K562 (cell line): ENCODE data around the gene MOK. TPM values are rescaled to one million over a fixed set of nuclear protein-coding genes. Genes with fewer than 3 reads are reported as not detected.
A peak's percentile ranks its signal among the peaks of the same experiment; 100 is the strongest.

Source experiments
- CREB1 ChIP-seq, 2 experiments: sonication (generic) in 1 of 2; formaldehyde crosslinking in 1 of 2; IDR thresholded peaks; 2 replicates each; pipeline versions ENCODE4 v1.6.1 to v1.8.0; 2012 to 2022; ENCODE audit warnings: inconsistent platforms in 1 of 2, mild to moderate bottlenecking in 1 of 2, missing genetic modification reagents in 1 of 2, moderate library complexity in 1 of 2
- EP400 ChIP-seq: fragments of 450-650 bp; IDR thresholded peaks from 2 replicates; pipeline ENCODE4 v1.6.1; 2017; ENCODE audit warnings: antibody characterized with exemption, mild to moderate bottlenecking, moderate library complexity
- JUN ChIP-seq, 2 experiments: sonication (generic) in 1 of 2; formaldehyde crosslinking in 1 of 2; IDR thresholded peaks; 2 replicates each; pipeline versions ENCODE4 v1.6.1 to v1.8.0; 2012 to 2022; ENCODE audit warnings: borderline replicate concordance in 2 of 2, mild to moderate bottlenecking in 2 of 2, improper control_type of control experiment in 1 of 2, low read depth in 1 of 2, low read length in 1 of 2, missing genetic modification reagents in 1 of 2
- KAT7 ChIP-seq: sonication (generic); formaldehyde crosslinking; IDR thresholded peaks from 2 replicates; pipeline ENCODE4 v1.8.0; 2022; ENCODE audit warnings: missing genetic modification reagents, mild to moderate bottlenecking, borderline replicate concordance
- KLF13 ChIP-seq: fragments of 450-650 bp; IDR thresholded peaks from 2 replicates; pipeline ENCODE4 v1.6.1; 2016; ENCODE audit warnings: missing genetic modification characterization, low read depth, mild to moderate bottlenecking, missing compliant biosample characterization, moderate library complexity, borderline replicate concordance
- KLF16 ChIP-seq: IDR thresholded peaks from 2 replicates; pipeline ENCODE4 v1.6.1; 2016; ENCODE audit warnings: antibody characterized with exemption
- MCM5 ChIP-seq: fragments of 450-650 bp; IDR thresholded peaks from 2 replicates; pipeline ENCODE4 v1.6.1; 2016; ENCODE audit warnings: low read depth
- MTA3 ChIP-seq: fragments of 450-650 bp; formaldehyde crosslinking; IDR thresholded peaks from 2 replicates; pipeline ENCODE4 v1.6.1; 2017; ENCODE audit warnings: mild to moderate bottlenecking, borderline replicate concordance
- NFE2L1 ChIP-seq: fragments of 450-650 bp; IDR thresholded peaks from 2 replicates; pipeline ENCODE4 v1.6.1; 2016; ENCODE audit warnings: missing genetic modification characterization, low read depth, mild to moderate bottlenecking, missing compliant biosample characterization, moderate library complexity, borderline replicate concordance
- RBFOX2 ChIP-seq: fragments of 200-400 bp; formaldehyde crosslinking; IDR thresholded peaks from 2 replicates; pipeline ENCODE4 v1.6.1; 2017; ENCODE audit warnings: low read depth, mild to moderate bottlenecking, low read length, moderate library complexity
- SIX5 ChIP-seq, 2 experiments: IDR thresholded peaks; 2 replicates each; pipeline ENCODE4 v1.6.1; 2011; ENCODE audit warnings: low read length in 2 of 2, borderline replicate concordance in 1 of 2, low read depth in 1 of 2, mild to moderate bottlenecking in 1 of 2, moderate library complexity in 1 of 2; ENCODE audit not compliant: insufficient read depth in 1 of 2
- TAF1 ChIP-seq: IDR thresholded peaks from 2 replicates; pipeline ENCODE4 v1.6.1; 2011; ENCODE audit warnings: mild to moderate bottlenecking, low read length, moderate library complexity; ENCODE audit not compliant: insufficient read depth, control insufficient read depth, severe bottlenecking; ENCODE audit errors: extremely low read depth
- ZNF408 ChIP-seq: fragments of 250-450 bp; sonication (Bioruptor Pico); IDR thresholded peaks from 2 replicates; pipeline ENCODE4 v1.4.0; 2020; ENCODE audit warnings: low read depth, mild to moderate bottlenecking, moderate library complexity
- ZNF431 ChIP-seq: sonication (generic); formaldehyde crosslinking; IDR thresholded peaks from 2 replicates; pipeline ENCODE4 v1.8.0; 2022; ENCODE audit warnings: mild to moderate bottlenecking, missing genetic modification reagents
- polyA plus RNA-seq, 8 experiments: library from polyadenylated mRNA; depleted of rRNA in 4 of 8; stranded (reverse) in 5 of 8; unstranded in 3 of 8; fragments of >200 nt; fragmentation: Nextera tagmentation in 2 of 8; fragmentation: Illumina TruSeq in 1 of 8; extraction: Ambion mirVana in 2 of 8; extraction: Trizol in 1 of 8; gene quantifications; 2 replicates each; pipeline versions ENCODE4 v1.2.1 to v1.2.3, GENCODE V29; 2011 to 2014; ENCODE audit warnings: inconsistent platforms in 1 of 8, missing spikeins in 1 of 8
- total RNA-seq, 7 experiments: library from RNA; depleted of rRNA in 6 of 7; stranded (reverse); fragments of >200 nt in 6 of 7; fragmentation: Illumina TruSeq in 2 of 7; extraction: Trizol in 2 of 7; gene quantifications; 2 replicates each; pipeline versions ENCODE4 v1.2.1 to v1.2.3, GENCODE V29; 2011 to 2021; ENCODE audit warnings: low replicate concordance in 1 of 7
- TF ChIP-seq, protein P1 (sequence below): fragments of 250-450 bp; sonication (Bioruptor Pico); IDR thresholded peaks from 2 replicates; pipeline ENCODE4 v1.4.0; 2020; ENCODE audit warnings: mild to moderate bottlenecking
- TF ChIP-seq, protein P2 (sequence below): sonication (generic); formaldehyde crosslinking; IDR thresholded peaks from 2 replicates; pipeline ENCODE4 v1.8.0; 2022; ENCODE audit warnings: mild to moderate bottlenecking, missing genetic modification reagents
- TF ChIP-seq, protein P3 (sequence below), 2 experiments: fragments of 200-800 bp in 1 of 2; sonication (Bioruptor generic) in 1 of 2; sonication (generic) in 1 of 2; formaldehyde crosslinking in 1 of 2; IDR thresholded peaks in 1 of 2; conservative IDR thresholded peaks in 1 of 2; 2 replicates each; pipeline versions ENCODE4 v1.5.0 to v1.6.1; 2016 to 2020; ENCODE audit warnings: missing compliant biosample characterization in 1 of 2, missing genetic modification characterization in 1 of 2, missing genetic modification reagents in 1 of 2

MOK gene
- total and polyA plus RNA-seq, 9 of the 15 experiments (the other 6 are each of a cell fraction or from before 2014, with no cell fraction given), result 1.3 to 8.4 (median 5.3) TPM

DNA sequence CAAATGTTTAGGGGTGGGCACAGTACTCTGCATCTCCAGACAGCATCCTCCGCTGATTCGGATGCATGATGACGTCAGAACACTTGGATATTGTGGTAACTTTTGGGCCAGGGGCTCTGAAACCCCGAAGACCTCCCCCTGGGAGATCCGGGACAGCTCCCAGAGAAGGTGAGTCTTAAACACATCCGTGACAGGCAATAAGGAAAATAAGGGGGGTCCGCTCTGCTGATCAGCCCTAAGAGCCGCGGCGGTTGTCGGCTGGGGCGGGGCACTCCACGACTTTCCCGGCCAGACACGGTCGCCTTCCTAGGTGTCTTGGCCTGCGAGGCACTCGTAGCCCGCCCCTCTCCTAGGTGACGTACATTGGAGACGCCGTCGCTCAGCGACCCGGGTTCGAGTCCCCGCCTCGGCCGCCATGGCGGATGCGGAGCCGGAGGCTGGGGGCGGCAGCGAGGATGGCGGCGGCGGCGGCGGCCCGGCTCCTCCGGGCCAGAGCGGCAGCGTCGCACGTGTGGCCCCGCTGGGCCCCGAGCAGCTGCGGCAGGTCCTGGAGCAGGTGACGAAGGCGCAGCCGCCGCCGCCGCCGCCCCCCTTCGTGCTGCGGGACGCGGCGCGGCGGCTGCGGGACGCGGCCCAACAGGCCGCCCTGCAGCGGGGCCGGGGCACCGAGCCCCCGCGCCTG is 14.5 kb upstream of the MOK start, which contains the start of gene ZNF839 (continued):
- TF ChIP-seq, protein P1, sequence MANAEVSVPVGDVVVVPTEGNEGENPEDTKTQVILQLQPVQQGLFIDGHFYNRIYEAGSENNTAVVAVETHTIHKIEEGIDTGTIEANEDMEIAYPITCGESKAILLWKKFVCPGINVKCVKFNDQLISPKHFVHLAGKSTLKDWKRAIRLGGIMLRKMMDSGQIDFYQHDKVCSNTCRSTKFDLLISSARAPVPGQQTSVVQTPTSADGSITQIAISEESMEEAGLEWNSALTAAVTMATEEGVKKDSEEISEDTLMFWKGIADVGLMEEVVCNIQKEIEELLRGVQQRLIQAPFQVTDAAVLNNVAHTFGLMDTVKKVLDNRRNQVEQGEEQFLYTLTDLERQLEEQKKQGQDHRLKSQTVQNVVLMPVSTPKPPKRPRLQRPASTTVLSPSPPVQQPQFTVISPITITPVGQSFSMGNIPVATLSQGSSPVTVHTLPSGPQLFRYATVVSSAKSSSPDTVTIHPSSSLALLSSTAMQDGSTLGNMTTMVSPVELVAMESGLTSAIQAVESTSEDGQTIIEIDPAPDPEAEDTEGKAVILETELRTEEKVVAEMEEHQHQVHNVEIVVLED, result peak; percentile 35
- TF ChIP-seq SIX5 (IDR thresholded peaks at IDR 0.05; ENCODE audit: borderline replicate concordance in 1 of 2, insufficient read depth in 1 of 2, low read depth in 1 of 2, low read length in 2 of 2), result peak in 1 of 2 experiments; percentile 26; a peak in 1 of 4 replicates
- TF ChIP-seq, protein P2, sequence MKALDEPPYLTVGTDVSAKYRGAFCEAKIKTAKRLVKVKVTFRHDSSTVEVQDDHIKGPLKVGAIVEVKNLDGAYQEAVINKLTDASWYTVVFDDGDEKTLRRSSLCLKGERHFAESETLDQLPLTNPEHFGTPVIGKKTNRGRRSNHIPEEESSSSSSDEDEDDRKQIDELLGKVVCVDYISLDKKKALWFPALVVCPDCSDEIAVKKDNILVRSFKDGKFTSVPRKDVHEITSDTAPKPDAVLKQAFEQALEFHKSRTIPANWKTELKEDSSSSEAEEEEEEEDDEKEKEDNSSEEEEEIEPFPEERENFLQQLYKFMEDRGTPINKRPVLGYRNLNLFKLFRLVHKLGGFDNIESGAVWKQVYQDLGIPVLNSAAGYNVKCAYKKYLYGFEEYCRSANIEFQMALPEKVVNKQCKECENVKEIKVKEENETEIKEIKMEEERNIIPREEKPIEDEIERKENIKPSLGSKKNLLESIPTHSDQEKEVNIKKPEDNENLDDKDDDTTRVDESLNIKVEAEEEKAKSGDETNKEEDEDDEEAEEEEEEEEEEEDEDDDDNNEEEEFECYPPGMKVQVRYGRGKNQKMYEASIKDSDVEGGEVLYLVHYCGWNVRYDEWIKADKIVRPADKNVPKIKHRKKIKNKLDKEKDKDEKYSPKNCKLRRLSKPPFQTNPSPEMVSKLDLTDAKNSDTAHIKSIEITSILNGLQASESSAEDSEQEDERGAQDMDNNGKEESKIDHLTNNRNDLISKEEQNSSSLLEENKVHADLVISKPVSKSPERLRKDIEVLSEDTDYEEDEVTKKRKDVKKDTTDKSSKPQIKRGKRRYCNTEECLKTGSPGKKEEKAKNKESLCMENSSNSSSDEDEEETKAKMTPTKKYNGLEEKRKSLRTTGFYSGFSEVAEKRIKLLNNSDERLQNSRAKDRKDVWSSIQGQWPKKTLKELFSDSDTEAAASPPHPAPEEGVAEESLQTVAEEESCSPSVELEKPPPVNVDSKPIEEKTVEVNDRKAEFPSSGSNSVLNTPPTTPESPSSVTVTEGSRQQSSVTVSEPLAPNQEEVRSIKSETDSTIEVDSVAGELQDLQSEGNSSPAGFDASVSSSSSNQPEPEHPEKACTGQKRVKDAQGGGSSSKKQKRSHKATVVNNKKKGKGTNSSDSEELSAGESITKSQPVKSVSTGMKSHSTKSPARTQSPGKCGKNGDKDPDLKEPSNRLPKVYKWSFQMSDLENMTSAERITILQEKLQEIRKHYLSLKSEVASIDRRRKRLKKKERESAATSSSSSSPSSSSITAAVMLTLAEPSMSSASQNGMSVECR (CRISPR knock-in tag), result peak; percentile 43; the same call in 1 of the 2 replicates
- TF ChIP-seq, protein P3, sequence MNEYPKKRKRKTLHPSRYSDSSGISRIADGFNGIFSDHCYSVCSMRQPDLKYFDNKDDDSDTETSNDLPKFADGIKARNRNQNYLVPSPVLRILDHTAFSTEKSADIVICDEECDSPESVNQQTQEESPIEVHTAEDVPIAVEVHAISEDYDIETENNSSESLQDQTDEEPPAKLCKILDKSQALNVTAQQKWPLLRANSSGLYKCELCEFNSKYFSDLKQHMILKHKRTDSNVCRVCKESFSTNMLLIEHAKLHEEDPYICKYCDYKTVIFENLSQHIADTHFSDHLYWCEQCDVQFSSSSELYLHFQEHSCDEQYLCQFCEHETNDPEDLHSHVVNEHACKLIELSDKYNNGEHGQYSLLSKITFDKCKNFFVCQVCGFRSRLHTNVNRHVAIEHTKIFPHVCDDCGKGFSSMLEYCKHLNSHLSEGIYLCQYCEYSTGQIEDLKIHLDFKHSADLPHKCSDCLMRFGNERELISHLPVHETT (CRISPR knock-in tag; conservative IDR thresholded peaks at IDR 0.05 in 1 of 2, IDR thresholded peaks at IDR 0.05 in 1 of 2), result 0 out of 4 replicates have a peak, but pooled peaks of 1 of the 2 experiments have one; percentile 29
- TF ChIP-seq KLF13 (tag), result 0 out of 2 replicates have a peak, but pooled peaks have one; percentile 34
- peak; percentile 57 for TF ChIP-seq EP400
- TF ChIP-seq JUN (IDR thresholded peaks at IDR 0.05; ENCODE audit: borderline replicate concordance, low read depth, low read length), result 0 out of 2 replicates have a peak, but pooled peaks have one; percentile 12
- TF ChIP-seq JUN (CRISPR knock-in tag; IDR thresholded peaks at IDR 0.05; ENCODE audit: borderline replicate concordance), result peak; percentile 64; the same call in 1 of the 2 replicates
- TF ChIP-seq CREB1 (IDR thresholded peaks at IDR 0.05), result peak; percentile 94
- TF ChIP-seq CREB1 (CRISPR knock-in tag; IDR thresholded peaks at IDR 0.05), result peak; percentile 88
- 0 out of 2 replicates have a peak, but pooled peaks have one; percentile 19 for TF ChIP-seq ZNF431 (CRISPR knock-in tag)
- no peak for TF ChIP-seq NFE2L1 (tag)
- TF ChIP-seq KAT7 (CRISPR knock-in tag), result peak; percentile 77; the same call in 1 of the 2 replicates
- peak; percentile 62 for TF ChIP-seq TAF1
- peak; percentile 72 for TF ChIP-seq KLF16
- no peak for TF ChIP-seq MCM5
- peak; percentile 73 for TF ChIP-seq RBFOX2
- peak; percentile 99 for TF ChIP-seq MTA3
- TF ChIP-seq ZNF408, result no peak
